Measurements from ENCODE around the gene MAPKAPK3.

The MAPKAPK3 gene

DNA sequence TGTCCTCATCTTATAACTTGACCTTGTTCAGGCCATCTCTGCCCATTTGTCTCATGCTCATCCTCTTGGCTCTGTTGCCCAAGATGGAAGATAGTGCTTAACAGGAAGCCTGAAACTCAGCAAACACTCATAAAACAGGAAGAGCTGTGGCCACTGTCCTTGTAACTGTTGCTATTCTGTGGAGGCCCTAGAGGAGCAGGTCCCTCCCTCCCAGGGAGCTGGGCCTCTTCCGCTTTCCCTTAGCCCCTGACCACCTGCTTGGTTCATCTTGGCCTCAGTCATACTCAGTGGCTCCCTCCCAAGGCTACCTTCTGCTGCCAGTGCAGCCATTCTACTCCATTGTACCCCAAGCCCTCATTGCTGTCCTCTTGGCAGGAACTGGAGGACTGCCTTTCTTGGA lies 3.5 kb downstream of the MAPKAPK3 start:
- Histone ChIP-seq H3K27ac (no peak overlapping the region), H4K20me1 (ENCODE audit: insufficient read depth) (no peaks in the 10 kb centered on the region), H3K36me3 (ENCODE audit: insufficient read depth) (no peaks in the 10 kb centered on the region), H3K27me3 (ENCODE audit: insufficient read depth, low read depth) (no peaks in the 10 kb centered on the region), H3K4me1 (ENCODE audit: low read depth, poor library complexity, severe bottlenecking) (peaks cover 16% of the 10 kb centered on the region), H3K9ac (no peak overlapping the region), H2AFZ (ENCODE audit: low read depth) (no peak overlapping the region), H3K4me3 (IDR thresholded peaks at IDR 0.05; ENCODE audit: insufficient read depth, low read depth, low read length) (no peak overlapping the region), H3K4me2 (no peak overlapping the region), H3K79me2 (ENCODE audit: insufficient read depth, low read depth) (no peaks in the 10 kb centered on the region)
- TF ChIP-seq, protein P1, sequence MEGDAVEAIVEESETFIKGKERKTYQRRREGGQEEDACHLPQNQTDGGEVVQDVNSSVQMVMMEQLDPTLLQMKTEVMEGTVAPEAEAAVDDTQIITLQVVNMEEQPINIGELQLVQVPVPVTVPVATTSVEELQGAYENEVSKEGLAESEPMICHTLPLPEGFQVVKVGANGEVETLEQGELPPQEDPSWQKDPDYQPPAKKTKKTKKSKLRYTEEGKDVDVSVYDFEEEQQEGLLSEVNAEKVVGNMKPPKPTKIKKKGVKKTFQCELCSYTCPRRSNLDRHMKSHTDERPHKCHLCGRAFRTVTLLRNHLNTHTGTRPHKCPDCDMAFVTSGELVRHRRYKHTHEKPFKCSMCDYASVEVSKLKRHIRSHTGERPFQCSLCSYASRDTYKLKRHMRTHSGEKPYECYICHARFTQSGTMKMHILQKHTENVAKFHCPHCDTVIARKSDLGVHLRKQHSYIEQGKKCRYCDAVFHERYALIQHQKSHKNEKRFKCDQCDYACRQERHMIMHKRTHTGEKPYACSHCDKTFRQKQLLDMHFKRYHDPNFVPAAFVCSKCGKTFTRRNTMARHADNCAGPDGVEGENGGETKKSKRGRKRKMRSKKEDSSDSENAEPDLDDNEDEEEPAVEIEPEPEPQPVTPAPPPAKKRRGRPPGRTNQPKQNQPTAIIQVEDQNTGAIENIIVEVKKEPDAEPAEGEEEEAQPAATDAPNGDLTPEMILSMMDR (conservative IDR thresholded peaks at IDR 0.05; ENCODE audit: low read depth, low read length) = no peak

DNA sequence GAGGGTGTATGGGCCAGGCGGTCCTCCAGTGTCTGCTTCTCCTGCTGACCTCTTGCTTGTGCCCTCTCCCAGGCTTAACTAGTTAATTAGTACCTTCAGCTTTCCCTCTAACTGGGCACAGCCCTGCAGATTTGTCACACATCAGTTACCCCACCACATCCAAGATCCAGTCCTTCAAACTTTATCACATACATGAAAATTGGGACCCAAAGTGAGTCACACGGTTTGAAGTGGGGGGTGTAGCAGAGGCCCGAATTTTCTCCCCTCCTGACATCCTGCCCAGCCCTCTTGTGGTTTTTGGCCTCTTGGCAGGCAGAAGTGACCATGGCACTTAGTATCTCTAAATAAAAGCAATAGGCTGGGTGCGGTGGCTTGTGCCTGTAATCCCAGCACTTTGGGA lies 3.9 kb downstream of the MAPKAPK3 start:
- TF ChIP-seq, protein P1 (conservative IDR thresholded peaks at IDR 0.05; ENCODE audit: low read depth, low read length) = no peak
- H4K20me1 ChIP-seq (ENCODE audit: insufficient read depth) = no peaks in the 10 kb centered on the region
- H3K36me3 ChIP-seq (ENCODE audit: insufficient read depth) = no peaks in the 10 kb centered on the region
- no peaks in the 10 kb centered on the region for H3K79me2 ChIP-seq (ENCODE audit: insufficient read depth, low read depth)
- no peaks in the 10 kb centered on the region for H3K27me3 ChIP-seq (ENCODE audit: insufficient read depth, low read depth)
- H3K4me1 ChIP-seq (ENCODE audit: low read depth, poor library complexity, severe bottlenecking) = peaks cover 16% of the 10 kb centered on the region
- no peak overlapping the region for H3K9ac ChIP-seq
- H2AFZ ChIP-seq (ENCODE audit: low read depth) = no peak overlapping the region
- no peak overlapping the region for H3K27ac ChIP-seq
- H3K4me2 ChIP-seq = no peak overlapping the region
- no peak overlapping the region for H3K4me3 ChIP-seq (IDR thresholded peaks at IDR 0.05; ENCODE audit: insufficient read depth, low read depth, low read length)

GRCh38 chr3:50622881-50623280 lies 5.9 kb downstream of the MAPKAPK3 start:
- H4K20me1 ChIP-seq (ENCODE audit: insufficient read depth) = no peaks in the 10 kb centered on the region
- no peak overlapping the region for H3K4me2 ChIP-seq
- H3K4me3 ChIP-seq (IDR thresholded peaks at IDR 0.05; ENCODE audit: insufficient read depth, low read depth, low read length) = no peak overlapping the region
- H3K9ac ChIP-seq = no peak overlapping the region
- no peaks in the 10 kb centered on the region for H3K36me3 ChIP-seq (ENCODE audit: insufficient read depth)
- no peaks in the 10 kb centered on the region for H3K79me2 ChIP-seq (ENCODE audit: insufficient read depth, low read depth)
- H2AFZ ChIP-seq (ENCODE audit: low read depth) = no peak overlapping the region
- peaks cover 16% of the 10 kb centered on the region for H3K4me1 ChIP-seq (ENCODE audit: low read depth, poor library complexity, severe bottlenecking)
- H3K27me3 ChIP-seq (ENCODE audit: insufficient read depth, low read depth) = no peaks in the 10 kb centered on the region
- TF ChIP-seq, protein P1 (conservative IDR thresholded peaks at IDR 0.05; ENCODE audit: low read depth, low read length) = no peak
- H3K27ac ChIP-seq = no peak overlapping the region

- no peaks in the 10 kb centered on the region for H3K36me3 ChIP-seq (ENCODE audit: insufficient read depth)
- H3K9ac ChIP-seq = no peak overlapping the region
- TF ChIP-seq, protein P1 (conservative IDR thresholded peaks at IDR 0.05; ENCODE audit: low read depth, low read length) = no peak
- H2AFZ ChIP-seq (ENCODE audit: low read depth) = no peak overlapping the region
- H3K4me2 ChIP-seq = no peak overlapping the region
- no peaks in the 10 kb centered on the region for H3K27me3 ChIP-seq (ENCODE audit: insufficient read depth, low read depth)
- no peaks in the 10 kb centered on the region for H3K79me2 ChIP-seq (ENCODE audit: insufficient read depth, low read depth)
- H4K20me1 ChIP-seq (ENCODE audit: insufficient read depth) = no peaks in the 10 kb centered on the region
- peaks cover 16% of the 10 kb centered on the region for H3K4me1 ChIP-seq (ENCODE audit: low read depth, poor library complexity, severe bottlenecking)
- H3K27ac ChIP-seq = no peak overlapping the region
- no peak overlapping the region for H3K4me3 ChIP-seq (IDR thresholded peaks at IDR 0.05; ENCODE audit: insufficient read depth, low read depth, low read length)
These were observed 7.0 kb downstream of the MAPKAPK3 start for GRCh38 chr3:50623840-50624474.

All from KMS-11 (cell line).